Activated CD4-positive, alpha-beta T cell treated with anti-CD3 and anti-CD28 coated beads, Interleukin-2, amount 10 ng/mL, durations not matched to agents 24 days and 14 days (primary cell): ENCODE data around the gene CD247. TPM values are rescaled to one million over a fixed set of nuclear protein-coding genes. Genes with fewer than 3 reads are reported as not detected.
A peak's percentile ranks its signal among the peaks of the same experiment; 100 is the strongest.

Experiments
- DNase-seq: peaks from one replicate; pipeline ENCODE4 v3.0.0; 2022
- H3K27ac Mint-ChIP-seq: one replicate; pipeline ENCODE4 v1.8.0; 2022; ENCODE audit warnings: mild to moderate bottlenecking, mixed read lengths
- H3K27me3 Mint-ChIP-seq: one replicate; pipeline ENCODE4 v1.8.0; 2022; ENCODE audit warnings: mixed read lengths
- H3K36me3 Mint-ChIP-seq: one replicate; pipeline ENCODE4 v1.8.0; 2022; ENCODE audit warnings: low read depth, mild to moderate bottlenecking, mixed read lengths
- H3K4me1 Mint-ChIP-seq: one replicate; pipeline ENCODE4 v1.8.0; 2021; ENCODE audit warnings: mixed read lengths
- H3K4me3 Mint-ChIP-seq: one replicate; pipeline ENCODE4 v1.8.0; 2022; ENCODE audit warnings: mild to moderate bottlenecking, moderate library complexity, mixed read lengths
- H3K9me3 Mint-ChIP-seq: one replicate; pipeline ENCODE4 v1.8.0; 2021; ENCODE audit warnings: mixed read lengths
- intact Hi-C: fragments of 100-400 bp; cut with micrococcal nuclease; formaldehyde crosslinking; loops from one replicate; pipeline ENCODE4 v1.15.1; 2023
- total RNA-seq: library from RNA; stranded (reverse); gene quantifications from 2 replicates; pipeline ENCODE4 v1.2.3, GENCODE V29; 2022

CD247 gene
- total RNA-seq, 1 donor from 2014 or later = 183 TPM

DNA sequence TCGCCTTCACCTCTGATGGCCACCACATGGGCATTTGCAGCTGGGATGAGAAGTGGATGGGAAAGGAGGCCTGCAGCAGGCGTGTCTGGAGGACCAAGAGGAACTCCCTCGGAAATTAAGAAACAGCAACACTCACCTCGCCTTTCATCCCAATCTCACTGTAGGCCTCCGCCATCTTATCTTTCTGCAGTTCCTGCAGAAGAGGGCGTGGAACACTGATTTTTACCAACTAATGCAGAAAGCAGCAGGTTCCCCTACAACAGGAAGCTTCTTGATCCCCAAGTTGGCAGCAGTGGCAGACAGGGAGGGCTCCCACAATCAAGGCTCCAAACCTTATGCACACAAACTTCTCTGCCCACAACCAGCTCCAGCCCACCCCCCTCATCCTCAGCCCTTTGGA, 84.4 kb downstream of the CD247 start:
- DNase-seq = peak; percentile 52
- Mint-ChIP-seq H3K4me3 (no peak overlapping the region), H3K27me3 (no peaks in the 10 kb centered on the region), H3K36me3 (peaks cover 62% of the 10 kb centered on the region), H3K27ac (peak overlapping the region; percentile 59), H3K4me1 (peaks cover 34% of the 10 kb centered on the region), H3K9me3 (no peaks in the 10 kb centered on the region)
- intact Hi-C loops = no loop called here

DNA sequence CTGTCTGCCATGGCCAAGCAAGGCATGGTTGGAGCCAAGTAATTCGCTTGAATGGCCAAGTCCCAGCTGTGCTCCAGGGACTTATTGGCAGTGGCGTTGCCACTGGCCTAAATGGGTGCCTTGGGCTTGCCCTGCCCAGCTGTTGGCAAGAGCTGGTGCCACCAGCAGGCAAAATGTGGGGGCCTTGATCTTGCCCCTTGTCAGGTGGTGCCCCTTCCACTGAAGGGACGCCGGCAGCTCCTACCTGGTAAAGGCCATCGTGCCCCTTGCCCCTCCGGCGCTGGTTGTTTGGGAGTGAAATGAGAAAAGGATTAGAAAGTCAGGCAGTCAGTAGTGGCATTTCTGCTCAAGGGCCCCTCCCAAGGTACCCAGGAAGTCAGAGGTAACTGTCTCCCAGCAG, 85.5 kb downstream of the CD247 start:
- peaks cover 27% of the 10 kb centered on the region for H3K4me1 Mint-ChIP-seq

DNA sequence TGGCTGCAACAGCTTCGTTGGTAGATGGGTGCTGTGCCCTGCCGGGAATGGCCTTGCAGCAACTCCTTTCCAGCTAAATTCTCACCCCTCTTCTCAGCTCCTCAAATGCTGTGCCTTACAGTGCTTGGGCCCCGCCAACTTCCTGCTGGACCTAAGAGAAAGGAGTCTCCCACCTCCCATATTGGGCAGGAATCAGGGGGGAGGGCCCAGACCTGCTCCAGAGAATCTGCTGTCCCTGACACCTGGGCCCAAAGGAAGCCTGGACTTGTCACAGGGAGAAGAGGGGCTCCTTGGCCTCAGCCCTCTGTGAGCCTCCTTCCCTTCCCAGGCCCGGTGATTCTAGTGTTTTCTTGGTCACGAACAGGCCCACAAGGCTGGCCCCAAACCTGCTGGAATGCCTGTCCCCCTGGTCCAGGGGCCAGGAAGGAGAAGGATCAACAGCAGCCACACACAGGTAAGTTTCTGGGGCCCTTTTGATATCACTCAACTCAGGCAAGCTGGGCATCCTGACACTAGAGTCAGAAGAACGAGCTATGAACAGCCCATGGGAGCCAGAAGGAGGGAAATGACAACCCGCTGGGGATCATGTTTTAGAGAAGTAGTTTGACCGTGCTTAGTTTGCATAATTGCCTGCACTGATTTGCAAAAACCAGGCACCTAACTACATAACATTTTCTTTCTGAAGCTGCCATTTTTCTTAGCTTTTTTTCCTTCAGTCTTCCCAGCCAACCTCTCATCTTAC, 86.2 kb downstream of the CD247 start:
- intact Hi-C loops = no loop called here
- Mint-ChIP-seq H3K4me1 (peaks cover 25% of the 10 kb centered on the region), H3K4me3 (no peak overlapping the region), H3K36me3 (peaks cover 50% of the 10 kb centered on the region), H3K27ac (no peak overlapping the region), H3K9me3 (no peaks in the 10 kb centered on the region), H3K27me3 (no peaks in the 10 kb centered on the region)
- DNase-seq = no peak

More for the DNA sequence above, 85.5 kb downstream of the CD247 start:
- Mint-ChIP-seq H3K4me3 (no peak overlapping the region), H3K9me3 (no peaks in the 10 kb centered on the region), H3K36me3 (peaks cover 54% of the 10 kb centered on the region), H3K27me3 (no peaks in the 10 kb centered on the region), H3K27ac (no peak overlapping the region)
- intact Hi-C loops = no loop called here
- no peak for DNase-seq

DNA sequence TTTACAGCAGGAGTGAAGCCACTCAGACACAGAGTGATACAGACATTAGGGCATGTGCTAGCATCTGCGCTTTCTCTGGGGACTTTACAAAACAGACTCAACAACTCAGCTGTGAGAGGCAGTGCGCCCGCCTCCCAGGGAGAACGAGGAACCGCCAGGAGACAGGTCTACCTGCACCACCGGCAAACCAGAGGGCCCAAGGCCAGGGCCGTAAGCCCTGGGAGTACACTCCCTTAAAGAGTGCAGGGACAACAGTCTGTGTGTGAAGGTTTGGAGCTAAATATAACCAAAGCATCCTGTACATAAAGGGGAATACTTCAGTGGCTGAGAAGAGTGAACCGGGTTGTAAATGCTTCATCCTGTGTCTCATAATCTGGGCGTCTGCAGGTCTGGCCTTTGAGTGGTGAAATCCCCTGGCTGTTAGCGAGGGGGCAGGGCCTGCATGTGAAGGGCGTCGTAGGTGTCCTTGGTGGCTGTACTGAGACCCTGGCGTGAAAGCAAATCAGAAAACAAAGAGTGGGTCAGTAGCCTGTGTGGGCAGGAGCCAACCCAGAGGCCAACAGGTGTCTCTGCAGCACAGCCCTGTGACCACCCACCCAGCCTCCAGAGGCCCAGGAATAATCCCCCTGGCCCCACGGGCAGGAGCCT, 86.9 kb downstream of the CD247 start:
- Mint-ChIP-seq H3K27me3 (no peaks in the 10 kb centered on the region), H3K36me3 (peaks cover 43% of the 10 kb centered on the region), H3K4me3 (no peak overlapping the region), H3K4me1 (peaks cover 23% of the 10 kb centered on the region), H3K27ac (peak overlapping the region; percentile 1), H3K9me3 (no peaks in the 10 kb centered on the region)
- peak; percentile 57 for DNase-seq
- intact Hi-C loops = no loop called here

DNA sequence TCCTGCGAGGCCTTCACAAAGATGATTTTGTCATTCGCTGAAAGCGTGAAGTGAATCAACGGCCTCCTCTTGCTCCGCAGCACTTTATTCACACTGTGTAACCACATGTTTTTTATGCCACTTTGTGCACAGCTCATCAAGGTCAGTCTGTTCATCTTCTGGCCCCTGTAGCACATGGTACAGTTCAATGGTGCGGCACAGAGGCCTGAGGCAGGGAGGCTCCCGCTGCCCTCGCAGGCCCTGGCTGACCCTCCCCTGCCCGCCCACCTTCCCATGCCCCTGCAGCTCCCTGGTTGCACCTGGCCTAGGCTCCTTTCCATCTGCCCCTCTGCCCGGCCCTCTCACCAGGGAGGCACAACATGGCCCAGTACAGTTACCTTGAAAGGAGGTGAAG, 87.5 kb downstream of the CD247 start:
- no peaks in the 10 kb centered on the region for H3K9me3 Mint-ChIP-seq
- H3K4me1 Mint-ChIP-seq = peaks cover 17% of the 10 kb centered on the region
- peak overlapping the region; percentile 1 for H3K27ac Mint-ChIP-seq
- H3K27me3 Mint-ChIP-seq = no peaks in the 10 kb centered on the region
- peaks cover 38% of the 10 kb centered on the region for H3K36me3 Mint-ChIP-seq
- intact Hi-C loops = no loop called here
- no peak overlapping the region for H3K4me3 Mint-ChIP-seq
- peak; percentile 47 for DNase-seq

DNA sequence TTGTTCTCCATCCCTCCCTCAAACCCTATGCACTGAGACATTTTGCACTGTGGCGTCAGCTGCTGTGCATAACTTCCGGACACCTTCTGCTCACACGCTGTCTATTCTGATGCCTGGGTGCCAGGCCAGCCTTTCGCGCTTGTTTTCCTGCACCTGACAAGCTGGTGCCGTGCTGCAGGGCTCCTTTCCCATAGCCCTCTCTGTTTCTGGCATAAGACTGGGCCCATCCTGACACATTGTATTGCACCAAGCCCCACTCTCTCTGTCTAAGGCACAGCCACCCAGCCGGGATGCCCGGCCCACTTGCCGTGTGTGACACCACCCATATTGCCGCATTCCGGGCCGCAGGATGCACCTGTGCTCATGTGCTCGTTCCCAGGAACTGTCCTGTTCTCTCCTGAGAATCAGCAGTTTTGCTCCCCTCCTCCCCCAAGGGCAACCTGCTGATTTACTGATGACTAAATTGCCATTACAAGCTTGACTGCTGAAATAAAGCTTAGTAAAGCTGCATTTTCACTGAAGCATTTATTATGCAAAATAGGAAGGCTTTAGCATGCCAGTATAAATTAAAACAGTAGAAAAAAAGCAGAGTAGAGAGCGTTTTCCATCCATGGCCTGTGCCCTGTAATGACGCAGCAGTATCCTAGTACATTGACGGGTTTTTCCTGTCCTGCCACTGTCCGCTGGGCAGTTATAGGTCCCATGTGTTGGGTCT, 88.0 kb downstream of the CD247 start:
- Mint-ChIP-seq H3K4me3 (no peak overlapping the region), H3K27me3 (no peaks in the 10 kb centered on the region), H3K27ac (peak overlapping the region; percentile 49), H3K4me1 (peaks cover 13% of the 10 kb centered on the region), H3K9me3 (no peaks in the 10 kb centered on the region), H3K36me3 (peaks cover 34% of the 10 kb centered on the region)
- DNase-seq = peak; percentile 60
- intact Hi-C loops = no loop called here

DNA sequence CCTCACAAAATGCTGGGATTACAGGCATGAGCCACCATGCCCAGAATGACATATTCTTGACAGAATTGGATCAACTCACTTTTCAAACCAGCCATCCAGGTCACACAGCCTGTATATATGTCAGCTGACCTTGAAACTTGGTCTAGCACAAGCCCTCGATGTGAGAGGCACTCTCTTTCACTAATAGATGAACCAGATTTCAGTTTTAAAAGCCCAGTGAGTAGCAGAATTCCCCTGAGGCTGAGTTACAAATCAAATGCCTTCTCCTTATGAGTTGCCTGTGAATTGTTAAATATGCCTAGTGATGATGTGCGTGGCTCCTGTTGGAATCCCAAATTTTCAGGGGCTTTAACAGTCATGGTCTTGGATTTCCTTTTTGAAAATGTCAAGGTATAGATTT, 88.7 kb downstream of the CD247 start:
- Mint-ChIP-seq H3K36me3 (peaks cover 32% of the 10 kb centered on the region), H3K27me3 (no peaks in the 10 kb centered on the region), H3K27ac (no peak overlapping the region), H3K4me1 (peaks cover 11% of the 10 kb centered on the region), H3K9me3 (no peaks in the 10 kb centered on the region), H3K4me3 (no peak overlapping the region)
- DNase-seq = no peak
- intact Hi-C loops = no loop called here

DNA sequence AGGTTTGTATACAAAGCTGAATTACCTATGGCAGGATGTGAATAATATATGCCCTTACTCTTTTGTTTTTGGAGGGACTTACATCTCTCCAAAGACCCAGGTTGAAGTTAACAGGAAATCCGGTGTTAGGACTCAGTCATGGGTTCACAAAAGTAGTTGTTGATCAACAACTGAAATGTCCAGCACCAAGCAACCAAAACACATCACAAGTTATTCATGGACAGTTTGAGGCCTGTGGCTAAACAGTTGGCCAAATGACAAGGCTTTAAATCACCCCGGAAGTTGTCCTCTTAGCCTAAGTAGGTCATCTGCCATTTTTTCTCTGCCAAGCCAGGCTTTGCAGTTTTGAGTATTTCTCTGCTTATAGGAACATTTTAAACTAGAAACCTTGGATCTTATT, 89.9 kb downstream of the CD247 start:
- DNase-seq = peak; percentile 58
- Mint-ChIP-seq H3K27me3 (no peaks in the 10 kb centered on the region), H3K36me3 (peaks cover 23% of the 10 kb centered on the region), H3K27ac (peak overlapping the region; percentile 20), H3K4me1 (peaks cover 11% of the 10 kb centered on the region), H3K4me3 (no peak overlapping the region), H3K9me3 (no peaks in the 10 kb centered on the region)
- intact Hi-C loops = no loop called here

DNA sequence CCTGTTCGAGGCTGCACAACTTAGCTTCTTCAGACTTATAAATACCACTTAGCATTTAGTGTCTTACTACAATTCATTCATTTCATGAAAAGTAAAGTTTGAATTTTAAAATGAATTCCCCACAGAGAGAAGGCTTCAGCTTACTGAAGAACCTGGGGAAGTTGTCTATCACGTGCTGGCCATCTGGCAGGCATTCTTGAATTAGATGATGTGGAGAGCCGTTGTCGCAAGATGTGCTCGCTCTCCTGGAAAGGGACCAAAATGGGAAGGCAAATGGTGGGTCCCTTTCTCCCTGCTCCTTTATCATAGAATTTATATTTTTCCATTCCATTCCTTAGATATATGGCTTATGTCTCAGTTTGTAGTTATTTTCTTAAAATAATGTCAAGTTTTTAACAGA, 90.5 kb downstream of the CD247 start:
- Mint-ChIP-seq H3K27ac (no peak overlapping the region), H3K27me3 (no peaks in the 10 kb centered on the region), H3K36me3 (peaks cover 19% of the 10 kb centered on the region), H3K4me3 (no peak overlapping the region), H3K4me1 (peaks cover 11% of the 10 kb centered on the region), H3K9me3 (no peaks in the 10 kb centered on the region)
- DNase-seq = peak; percentile 49
- intact Hi-C loops = no loop called here

DNA sequence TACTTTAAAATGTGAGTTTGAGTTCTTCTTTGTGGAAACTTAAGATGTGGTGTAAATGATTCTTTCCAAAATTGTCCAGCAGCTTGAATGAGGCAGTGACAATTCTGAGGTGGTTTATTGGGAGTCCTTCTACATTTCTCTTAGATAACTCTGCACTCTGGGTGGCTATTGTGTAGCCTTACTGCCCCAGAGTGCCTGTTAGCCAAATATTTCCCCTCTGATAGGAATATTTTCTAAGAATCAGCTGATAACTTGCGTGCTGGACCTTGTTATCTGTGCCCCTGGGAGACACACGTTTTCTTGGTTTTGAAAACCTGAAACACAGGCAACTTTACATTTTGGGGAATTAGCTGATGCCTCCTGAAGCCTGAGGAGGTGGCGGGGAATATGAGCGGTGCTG, 91.6 kb downstream of the CD247 start:
- intact Hi-C loops = no loop called here
- Mint-ChIP-seq H3K9me3 (no peaks in the 10 kb centered on the region), H3K36me3 (peaks cover 16% of the 10 kb centered on the region), H3K27ac (no peak overlapping the region), H3K4me1 (peaks cover 11% of the 10 kb centered on the region), H3K27me3 (no peaks in the 10 kb centered on the region), H3K4me3 (no peak overlapping the region)
- no peak for DNase-seq

DNA sequence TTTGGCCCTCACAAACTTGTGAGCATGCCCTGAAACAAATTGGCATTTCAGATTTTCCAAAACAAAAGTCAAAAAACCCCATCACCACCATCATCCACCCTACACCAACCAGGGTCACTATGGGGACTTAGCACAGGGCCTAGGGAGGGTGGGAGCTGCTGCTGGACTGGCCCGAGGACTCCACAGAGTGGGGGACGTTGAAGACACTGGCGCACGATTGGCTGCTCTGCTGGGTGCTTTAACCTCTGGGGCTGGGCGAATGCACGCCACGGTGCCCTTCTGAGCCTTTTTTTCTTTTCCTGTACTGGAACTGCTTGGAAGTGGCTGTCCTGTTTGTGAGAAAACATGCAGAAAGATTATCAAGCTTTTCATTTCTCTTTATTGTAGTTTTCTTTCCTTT, 92.8 kb downstream of the CD247 start:
- no peak for DNase-seq
- intact Hi-C loops = no loop called here
- Mint-ChIP-seq H3K36me3 (peaks cover 10% of the 10 kb centered on the region), H3K27me3 (no peaks in the 10 kb centered on the region), H3K4me1 (peaks cover 11% of the 10 kb centered on the region), H3K9me3 (no peaks in the 10 kb centered on the region), H3K27ac (no peak overlapping the region), H3K4me3 (no peak overlapping the region)

DNA sequence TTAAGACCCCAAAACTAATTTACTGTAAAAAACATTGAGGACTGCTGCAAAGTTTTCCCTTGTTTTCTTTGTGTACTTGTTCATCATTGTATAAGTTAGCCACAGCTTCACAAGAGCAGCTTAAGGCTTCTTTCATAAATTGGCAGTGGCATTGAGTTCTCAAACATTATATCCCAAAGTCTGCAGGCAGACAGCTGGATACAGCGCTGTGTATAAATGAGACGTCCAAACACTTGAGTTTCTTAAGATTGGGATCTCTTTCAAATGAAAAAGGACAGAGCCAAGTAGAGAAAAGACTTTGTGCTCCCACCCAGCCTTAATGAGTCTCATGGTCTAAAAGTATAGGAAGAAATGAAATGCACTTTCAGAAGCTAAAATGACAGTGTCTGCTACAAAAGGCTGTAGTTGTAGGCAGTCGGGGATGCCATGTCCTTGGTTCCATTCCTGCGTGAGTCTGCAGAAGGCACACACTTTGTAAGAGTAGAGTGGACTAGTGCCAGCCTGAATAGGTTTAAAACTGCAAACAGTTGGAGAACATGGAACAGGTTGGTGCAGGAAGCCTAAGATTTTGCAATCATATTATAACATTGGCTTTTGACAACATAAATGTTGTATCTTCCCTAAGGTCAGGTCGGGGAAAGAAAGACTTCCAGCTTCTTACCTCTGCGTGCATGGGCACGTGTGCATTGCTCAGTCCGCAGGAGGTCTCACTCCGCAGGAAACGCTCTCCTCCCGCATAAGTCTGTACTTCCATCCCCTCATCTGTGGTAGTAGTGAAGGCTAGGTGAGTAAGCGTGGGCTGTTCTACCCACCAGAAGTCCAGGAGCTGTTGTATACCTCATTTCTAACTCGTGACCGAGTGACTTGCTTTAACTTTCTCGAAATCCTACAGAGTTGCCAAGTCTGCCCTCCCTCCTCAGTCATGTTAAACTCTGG, 94.4 kb downstream of the CD247 start:
- Mint-ChIP-seq H3K27ac (no peak overlapping the region), H3K9me3 (no peaks in the 10 kb centered on the region), H3K4me3 (no peak overlapping the region), H3K27me3 (no peaks in the 10 kb centered on the region), H3K4me1 (peaks cover 5% of the 10 kb centered on the region), H3K36me3 (peaks cover 9% of the 10 kb centered on the region)
- intact Hi-C loops = no loop called here
- no peak for DNase-seq

DNA sequence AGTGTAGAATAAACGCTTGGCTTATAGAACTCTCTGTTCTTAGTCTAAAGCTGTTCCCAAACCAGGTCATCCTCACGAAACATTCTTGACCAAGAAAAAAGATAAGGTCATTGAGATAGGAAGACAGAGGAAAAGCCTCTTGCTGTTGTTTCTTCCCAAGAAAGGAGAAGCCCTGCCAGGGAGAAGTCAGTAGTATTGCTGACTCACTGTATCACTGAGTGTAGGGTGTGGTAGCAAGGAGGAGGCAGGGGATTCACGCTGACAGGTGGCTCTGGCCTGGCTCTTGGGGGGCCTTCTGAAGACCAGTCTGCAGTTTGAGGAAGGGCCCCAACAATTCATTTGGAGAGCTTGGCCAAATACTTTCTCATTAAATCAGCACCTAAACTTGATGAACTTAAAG, 97.8 kb downstream of the CD247 start:
- peaks cover 18% of the 10 kb centered on the region for H3K36me3 Mint-ChIP-seq
- no peak overlapping the region for H3K27ac Mint-ChIP-seq
- no peak overlapping the region for H3K4me3 Mint-ChIP-seq
- intact Hi-C loops = no loop called here
- no peak for DNase-seq
- no peaks in the 10 kb centered on the region for H3K9me3 Mint-ChIP-seq
- no peaks in the 10 kb centered on the region for H3K27me3 Mint-ChIP-seq
- H3K4me1 Mint-ChIP-seq = no peaks in the 10 kb centered on the region
